ENCODE measurements around the gene PRICKLE2.

Gene PRICKLE2

DNA sequence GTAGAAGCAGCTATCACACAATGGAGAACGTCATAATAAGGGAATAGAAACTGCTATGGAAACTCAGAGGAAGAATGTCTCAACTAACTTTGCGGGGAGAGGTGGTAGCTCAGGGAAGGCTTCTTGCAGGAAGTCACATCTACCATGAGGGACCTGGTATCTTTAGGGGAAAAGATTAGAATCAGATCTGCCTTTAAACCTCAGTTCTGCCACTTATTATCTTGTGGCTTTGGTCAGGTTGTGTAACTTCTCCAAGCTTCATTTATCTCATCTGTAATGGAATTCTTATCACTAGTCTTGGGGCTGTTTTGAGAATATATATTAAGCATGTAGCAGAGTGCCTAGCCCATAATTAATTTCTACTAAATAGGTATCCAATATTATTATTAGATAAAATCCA, 46.4 kb upstream of the PRICKLE2 start:
- no peaks in the 10 kb centered on the region for H3K79me2 ChIP-seq (ENCODE audit: control insufficient read depth, low read length)
- no peaks in the 10 kb centered on the region for H3K9me3 ChIP-seq (ENCODE audit: control insufficient read depth, insufficient read depth, low read length)
- H3K36me3 ChIP-seq (ENCODE audit: control insufficient read depth, low read length), result no peaks in the 10 kb centered on the region
- no peaks in the 10 kb centered on the region for H3F3A ChIP-seq (ENCODE audit: control insufficient read depth, insufficient read depth)
- no peaks in the 10 kb centered on the region for H3K9me2 ChIP-seq (replicated peaks; ENCODE audit: control insufficient read depth, low read length)
- no peak overlapping the region for H3K27ac ChIP-seq (ENCODE audit: low read depth, low read length)
- H3K27me3 ChIP-seq (ENCODE audit: control insufficient read depth, low read length), result no peaks in the 10 kb centered on the region
- TF ChIP-seq, protein P1, sequence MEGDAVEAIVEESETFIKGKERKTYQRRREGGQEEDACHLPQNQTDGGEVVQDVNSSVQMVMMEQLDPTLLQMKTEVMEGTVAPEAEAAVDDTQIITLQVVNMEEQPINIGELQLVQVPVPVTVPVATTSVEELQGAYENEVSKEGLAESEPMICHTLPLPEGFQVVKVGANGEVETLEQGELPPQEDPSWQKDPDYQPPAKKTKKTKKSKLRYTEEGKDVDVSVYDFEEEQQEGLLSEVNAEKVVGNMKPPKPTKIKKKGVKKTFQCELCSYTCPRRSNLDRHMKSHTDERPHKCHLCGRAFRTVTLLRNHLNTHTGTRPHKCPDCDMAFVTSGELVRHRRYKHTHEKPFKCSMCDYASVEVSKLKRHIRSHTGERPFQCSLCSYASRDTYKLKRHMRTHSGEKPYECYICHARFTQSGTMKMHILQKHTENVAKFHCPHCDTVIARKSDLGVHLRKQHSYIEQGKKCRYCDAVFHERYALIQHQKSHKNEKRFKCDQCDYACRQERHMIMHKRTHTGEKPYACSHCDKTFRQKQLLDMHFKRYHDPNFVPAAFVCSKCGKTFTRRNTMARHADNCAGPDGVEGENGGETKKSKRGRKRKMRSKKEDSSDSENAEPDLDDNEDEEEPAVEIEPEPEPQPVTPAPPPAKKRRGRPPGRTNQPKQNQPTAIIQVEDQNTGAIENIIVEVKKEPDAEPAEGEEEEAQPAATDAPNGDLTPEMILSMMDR (IDR thresholded peaks at IDR 0.05; ENCODE audit: low read depth, low read length, poor library complexity, severe bottlenecking), result no peak
- TF ChIP-seq EZH2phosphoT487 (IDR thresholded peaks at IDR 0.05; ENCODE audit: borderline replicate concordance, low read length), result no peak
- no peaks in the 10 kb centered on the region for H4K20me1 ChIP-seq (ENCODE audit: control insufficient read depth, insufficient read depth, low read depth, low read length)
- no peaks in the 10 kb centered on the region for H3K4me1 ChIP-seq (ENCODE audit: control insufficient read depth, low read length)
- H3K4me3 ChIP-seq (ENCODE audit: low read length), result no peak overlapping the region
- H3K4me2 ChIP-seq (ENCODE audit: low read length), result no peak overlapping the region

DNA sequence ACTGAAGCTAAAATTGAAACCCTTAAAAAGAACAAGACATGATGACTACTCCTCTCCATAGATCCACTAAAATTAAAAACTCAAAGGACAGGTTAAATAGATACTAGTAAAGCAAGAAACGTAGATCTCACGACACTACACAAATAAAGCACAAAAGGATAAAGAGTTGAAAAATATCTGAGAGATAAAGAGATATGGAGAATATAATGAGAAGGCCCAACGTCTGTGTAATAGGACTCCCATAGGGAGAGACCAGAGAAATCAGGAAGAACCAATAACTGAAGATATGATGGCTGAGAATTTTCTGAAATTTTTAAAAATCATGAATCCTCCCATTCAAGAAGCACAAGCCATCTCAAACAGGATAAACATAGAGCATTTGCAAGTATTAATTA, 45.6 kb upstream of the PRICKLE2 start:
- TF ChIP-seq, protein P1 (IDR thresholded peaks at IDR 0.05; ENCODE audit: low read depth, low read length, poor library complexity, severe bottlenecking), result no peak
- no peak for TF ChIP-seq EZH2phosphoT487 (IDR thresholded peaks at IDR 0.05; ENCODE audit: borderline replicate concordance, low read length)
- Histone ChIP-seq H3K4me1 (ENCODE audit: control insufficient read depth, low read length) (no peaks in the 10 kb centered on the region), H3K79me2 (ENCODE audit: control insufficient read depth, low read length) (no peaks in the 10 kb centered on the region), H3K27me3 (ENCODE audit: control insufficient read depth, low read length) (no peaks in the 10 kb centered on the region), H3K4me3 (ENCODE audit: low read length) (no peak overlapping the region), H3K36me3 (ENCODE audit: control insufficient read depth, low read length) (no peaks in the 10 kb centered on the region), H3K27ac (ENCODE audit: low read depth, low read length) (no peak overlapping the region), H4K20me1 (ENCODE audit: control insufficient read depth, insufficient read depth, low read depth, low read length) (no peaks in the 10 kb centered on the region), H3K9me3 (ENCODE audit: control insufficient read depth, insufficient read depth, low read length) (no peaks in the 10 kb centered on the region), H3K4me2 (ENCODE audit: low read length) (no peak overlapping the region), H3F3A (ENCODE audit: control insufficient read depth, insufficient read depth) (no peaks in the 10 kb centered on the region), H3K9me2 (replicated peaks; ENCODE audit: control insufficient read depth, low read length) (no peaks in the 10 kb centered on the region)

GRCh38 chr3:64270142-64270865, 45.0 kb upstream of the PRICKLE2 start:
- TF ChIP-seq, protein P1 (IDR thresholded peaks at IDR 0.05; ENCODE audit: low read depth, low read length, poor library complexity, severe bottlenecking), result no peak
- TF ChIP-seq EZH2phosphoT487 (IDR thresholded peaks at IDR 0.05; ENCODE audit: borderline replicate concordance, low read length), result no peak
- Histone ChIP-seq H3F3A (ENCODE audit: control insufficient read depth, insufficient read depth) (no peaks in the 10 kb centered on the region), H3K9me2 (replicated peaks; ENCODE audit: control insufficient read depth, low read length) (no peaks in the 10 kb centered on the region), H4K20me1 (ENCODE audit: control insufficient read depth, insufficient read depth, low read depth, low read length) (no peaks in the 10 kb centered on the region), H3K79me2 (ENCODE audit: control insufficient read depth, low read length) (no peaks in the 10 kb centered on the region), H3K36me3 (ENCODE audit: control insufficient read depth, low read length) (no peaks in the 10 kb centered on the region), H3K9me3 (ENCODE audit: control insufficient read depth, insufficient read depth, low read length) (no peaks in the 10 kb centered on the region), H3K27me3 (ENCODE audit: control insufficient read depth, low read length) (no peaks in the 10 kb centered on the region), H3K4me2 (ENCODE audit: low read length) (no peak overlapping the region), H3K27ac (ENCODE audit: low read depth, low read length) (no peak overlapping the region), H3K4me3 (ENCODE audit: low read length) (no peak overlapping the region), H3K4me1 (ENCODE audit: control insufficient read depth, low read length) (no peaks in the 10 kb centered on the region)

Data from DOHH2 (cell line).